Liver (tissue), 9 donors: ENCODE measurements around the gene DUOXA2. TPM values are rescaled to one million over a fixed set of nuclear protein-coding genes. Genes with fewer than 3 reads are reported as not detected.

Experiments
- DNase-seq: peaks from one replicate; pipeline ENCODE4 v3.0.0-alpha.2; 2017; ENCODE audit warnings: low spot score
- H3K27ac ChIP-seq, 2 donors: one replicate each; pipeline ENCODE4 v1.7.0; 2013; ENCODE audit warnings: inconsistent platforms in 2 of 2, low read length in 2 of 2, control low read depth in 1 of 2, low read depth in 1 of 2, mild to moderate bottlenecking in 1 of 2
- H3K27me3 ChIP-seq, 4 donors: one replicate each; pipeline versions ENCODE4 v1.6.1 to v1.7.0; 2013; ENCODE audit warnings: low read length in 3 of 4, inconsistent platforms in 1 of 4, mild to moderate bottlenecking in 1 of 4, moderate library complexity in 1 of 4; ENCODE audit not compliant: control insufficient read depth in 4 of 4, insufficient read depth in 4 of 4
- H3K36me3 ChIP-seq, 4 donors: one replicate each; pipeline versions ENCODE4 v1.6.1 to v1.7.0; 2013; ENCODE audit warnings: low read length in 3 of 4, mild to moderate bottlenecking in 3 of 4, low read depth in 1 of 4, moderate library complexity in 1 of 4; ENCODE audit not compliant: control insufficient read depth in 4 of 4, insufficient read depth in 3 of 4
- H3K4me1 ChIP-seq, 4 donors: one replicate each; pipeline versions ENCODE4 v1.6.1 to v1.7.0; 2013; ENCODE audit warnings: low read length in 3 of 4, mild to moderate bottlenecking in 3 of 4, moderate library complexity in 1 of 4; ENCODE audit not compliant: control insufficient read depth in 4 of 4, insufficient read depth in 4 of 4
- H3K4me3 ChIP-seq, 3 donors: one replicate each; pipeline versions ENCODE4 v1.6.1 to v1.7.0; 2013; ENCODE audit warnings: low read length in 3 of 3, control low read depth in 1 of 3, low read depth in 1 of 3, mild to moderate bottlenecking in 1 of 3
- H3K9ac ChIP-seq, 2 donors: one replicate each; pipeline ENCODE4 v1.7.0; 2013; ENCODE audit warnings: low read length in 2 of 2, mild to moderate bottlenecking in 2 of 2, moderate library complexity in 2 of 2, control low read depth in 1 of 2, low read depth in 1 of 2
- H3K9me3 ChIP-seq, 4 donors: one replicate each; pipeline versions ENCODE4 v1.6.1 to v1.7.0; 2013; ENCODE audit warnings: low read length in 3 of 4; ENCODE audit not compliant: control insufficient read depth in 4 of 4
- EGR1 ChIP-seq, 2 donors: IDR thresholded peaks; 2 replicates each; pipeline ENCODE4 v1.6.1; 2016 to 2018; ENCODE audit warnings: antibody characterized with exemption in 2 of 2, low read depth in 2 of 2
- FOXA1 ChIP-seq: IDR thresholded peaks from 2 replicates; pipeline ENCODE4 v1.6.1; 2016; ENCODE audit warnings: antibody characterized with exemption
- FOXA2 ChIP-seq: IDR thresholded peaks from 2 replicates; pipeline ENCODE4 v1.6.1; 2016; ENCODE audit warnings: antibody characterized with exemption
- GABPA ChIP-seq, 2 donors: IDR thresholded peaks in 1 of 2; conservative IDR thresholded peaks in 1 of 2; 2 replicates each; pipeline ENCODE4 v1.6.1; 2016; ENCODE audit warnings: antibody characterized with exemption in 2 of 2, mild to moderate bottlenecking in 1 of 2, moderate library complexity in 1 of 2
- HNF4A ChIP-seq, 2 donors: conservative IDR thresholded peaks; 2 replicates each; pipeline ENCODE4 v1.6.1; 2016; ENCODE audit warnings: antibody characterized with exemption in 2 of 2, mild to moderate bottlenecking in 2 of 2
- HNF4G ChIP-seq: IDR thresholded peaks from 2 replicates; pipeline ENCODE4 v1.6.1; 2016; ENCODE audit warnings: antibody characterized with exemption
- JUND ChIP-seq, 2 donors: IDR thresholded peaks; 2 replicates each; pipeline ENCODE4 v1.6.1; 2016; ENCODE audit warnings: antibody characterized with exemption in 2 of 2
- NR2F2 ChIP-seq: IDR thresholded peaks from 2 replicates; pipeline ENCODE4 v1.6.1; 2016; ENCODE audit warnings: antibody characterized with exemption
- RAD21 ChIP-seq, 2 donors: IDR thresholded peaks; 2 replicates each; pipeline ENCODE4 v1.6.1; 2016; ENCODE audit warnings: antibody characterized with exemption in 2 of 2, mild to moderate bottlenecking in 2 of 2
- RXRA ChIP-seq, 2 donors: IDR thresholded peaks; 2 replicates each; pipeline ENCODE4 v1.6.1; 2017 to 2018; ENCODE audit warnings: antibody characterized with exemption in 2 of 2, mild to moderate bottlenecking in 1 of 2
- SP1 ChIP-seq: IDR thresholded peaks from 2 replicates; pipeline ENCODE4 v1.6.1; 2018; ENCODE audit warnings: antibody characterized with exemption, mild to moderate bottlenecking
- TAF1 ChIP-seq: conservative IDR thresholded peaks from 2 replicates; pipeline ENCODE4 v1.6.1; 2016; ENCODE audit warnings: antibody characterized with exemption, mild to moderate bottlenecking
- YY1 ChIP-seq: IDR thresholded peaks from 2 replicates; pipeline ENCODE4 v1.6.1; 2016; ENCODE audit warnings: antibody characterized with exemption, mild to moderate bottlenecking
- WGBS: extraction: QIAGEN DNeasy Blood & Tissue Kit; methylation state at CpG from one replicate; pipeline ENCODE4 v1.1.7; 2013; 5-methylcytosine and 5-hydroxymethylcytosine counted together
- polyA plus RNA-seq, 2 donors: library from polyadenylated mRNA; stranded (reverse) in 1 of 2; unstranded in 1 of 2; fragments of 200-250 nt in 1 of 2; fragments of >200 nt in 1 of 2; fragmentation: Nextera tagmentation in 1 of 2; extraction: Ambion mirVana in 1 of 2; gene quantifications; one replicate each; pipeline versions ENCODE4 v1.2.1 to v1.2.3, GENCODE V29; 2013 to 2015
- total RNA-seq, 2 donors: library from RNA; depleted of rRNA; stranded (reverse); fragments of >200 nt; gene quantifications; one replicate each; pipeline ENCODE4 v1.2.3, GENCODE V29; 2014
- TF ChIP-seq, protein P1 (sequence below): IDR thresholded peaks from 2 replicates; pipeline ENCODE4 v1.6.1; 2016; ENCODE audit warnings: antibody characterized with exemption
- TF ChIP-seq, protein P2 (sequence below): IDR thresholded peaks from 2 replicates; pipeline ENCODE4 v1.6.1; 2016; ENCODE audit warnings: antibody characterized with exemption
- TF ChIP-seq, protein P3 (sequence below): IDR thresholded peaks from 2 replicates; pipeline ENCODE4 v1.6.1; 2016; ENCODE audit warnings: antibody characterized with exemption, mild to moderate bottlenecking
- TF ChIP-seq, protein P4 (sequence below): IDR thresholded peaks from 2 replicates; pipeline ENCODE4 v1.6.1; 2016; ENCODE audit warnings: antibody characterized with exemption
- TF ChIP-seq, protein P5 (sequence below): fragments of 150-350 bp; IDR thresholded peaks from 2 replicates; pipeline ENCODE4 v1.5.1; 2017; ENCODE audit warnings: improper control_type of control experiment, low read depth, low read length; ENCODE audit not compliant: missing input control
- donor health status: healthy.
- donor health status: healthy.
- donor health status: healthy.
- donor health status: healthy.
- donor health status: healthy.

DUOXA2 gene
- total and polyA plus RNA-seq, 4 donors = 0.07 TPM; not detected in 3

DNA sequence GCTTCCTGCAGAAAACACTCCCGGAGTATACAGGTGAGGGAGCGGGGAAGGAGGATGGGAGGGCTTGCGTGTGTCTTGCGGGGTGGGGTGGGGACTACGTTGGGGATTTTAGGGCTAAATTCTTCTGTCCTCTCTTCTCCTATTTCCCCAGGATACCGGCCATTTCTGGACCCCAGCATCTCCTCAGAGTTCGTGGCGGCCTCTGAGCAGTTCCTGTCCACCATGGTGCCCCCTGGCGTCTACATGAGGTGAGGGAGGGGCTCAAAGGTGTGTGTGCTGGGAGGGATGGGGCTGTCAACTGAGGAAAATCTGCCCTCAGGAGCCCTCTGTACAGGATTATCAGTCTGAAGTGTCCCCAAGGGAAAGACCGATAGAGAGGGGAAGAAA, 22.2 kb downstream of the DUOXA2 start (continued):
- TF ChIP-seq, protein P1, sequence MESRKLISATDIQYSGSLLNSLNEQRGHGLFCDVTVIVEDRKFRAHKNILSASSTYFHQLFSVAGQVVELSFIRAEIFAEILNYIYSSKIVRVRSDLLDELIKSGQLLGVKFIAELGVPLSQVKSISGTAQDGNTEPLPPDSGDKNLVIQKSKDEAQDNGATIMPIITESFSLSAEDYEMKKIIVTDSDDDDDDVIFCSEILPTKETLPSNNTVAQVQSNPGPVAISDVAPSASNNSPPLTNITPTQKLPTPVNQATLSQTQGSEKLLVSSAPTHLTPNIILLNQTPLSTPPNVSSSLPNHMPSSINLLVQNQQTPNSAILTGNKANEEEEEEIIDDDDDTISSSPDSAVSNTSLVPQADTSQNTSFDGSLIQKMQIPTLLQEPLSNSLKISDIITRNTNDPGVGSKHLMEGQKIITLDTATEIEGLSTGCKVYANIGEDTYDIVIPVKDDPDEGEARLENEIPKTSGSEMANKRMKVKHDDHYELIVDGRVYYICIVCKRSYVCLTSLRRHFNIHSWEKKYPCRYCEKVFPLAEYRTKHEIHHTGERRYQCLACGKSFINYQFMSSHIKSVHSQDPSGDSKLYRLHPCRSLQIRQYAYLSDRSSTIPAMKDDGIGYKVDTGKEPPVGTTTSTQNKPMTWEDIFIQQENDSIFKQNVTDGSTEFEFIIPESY = no peak
- TF ChIP-seq, protein P2, sequence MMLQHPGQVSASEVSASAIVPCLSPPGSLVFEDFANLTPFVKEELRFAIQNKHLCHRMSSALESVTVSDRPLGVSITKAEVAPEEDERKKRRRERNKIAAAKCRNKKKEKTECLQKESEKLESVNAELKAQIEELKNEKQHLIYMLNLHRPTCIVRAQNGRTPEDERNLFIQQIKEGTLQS = no peak

DNA sequence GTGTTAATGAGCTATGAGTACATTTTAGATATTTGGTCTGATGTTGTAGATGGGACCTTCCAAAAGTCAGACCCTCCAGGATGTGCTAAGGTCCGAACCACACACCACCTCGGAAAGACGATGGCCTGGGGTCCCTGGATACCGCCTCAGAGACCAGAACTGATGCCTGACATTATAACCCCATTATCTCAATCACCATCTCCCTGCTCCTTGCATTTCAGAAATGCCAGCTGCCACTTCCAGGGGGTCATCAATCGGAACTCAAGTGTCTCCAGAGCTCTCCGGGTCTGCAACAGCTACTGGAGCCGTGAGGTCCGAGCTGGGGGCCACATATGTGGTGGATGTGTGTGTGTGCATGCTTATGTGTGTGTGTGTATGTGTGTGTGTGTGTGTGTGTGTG, 23.6 kb downstream of the DUOXA2 start:
- Histone ChIP-seq H3K9me3 (no peaks in the 10 kb centered on the region), H3K9ac (no peak overlapping the region), H3K36me3 (no peaks in the 10 kb centered on the region), H3K27ac (no peak overlapping the region), H3K4me3 (no peak overlapping the region), H3K4me1 (peaks cover 0 to 9% (median 7%) of the 10 kb centered on the region in 4 donors), H3K27me3 (peaks cover 0 to 3% (median 2%) of the 10 kb centered on the region in 4 donors)
- TF ChIP-seq, protein P1 = no peak
- TF ChIP-seq TAF1 (no peak), RAD21 (IDR thresholded peaks at IDR 0.05) (no peak), JUND (IDR thresholded peaks at IDR 0.05) (no peak), SP1 (no peak), HNF4A (conservative IDR thresholded peaks at IDR 0.05) (no peak), RXRA (IDR thresholded peaks at IDR 0.05) (no peak), NR2F2 (no peak), FOXA1 (no peak), EGR1 (IDR thresholded peaks at IDR 0.05; ENCODE audit: low read depth in 2 of 2) (no peak), YY1 (no peak), GABPA (IDR thresholded peaks at IDR 0.05 in 1 of 2, conservative IDR thresholded peaks at IDR 0.05 in 1 of 2) (no peak), FOXA2 (no peak), HNF4G (no peak)
- TF ChIP-seq, protein P3, sequence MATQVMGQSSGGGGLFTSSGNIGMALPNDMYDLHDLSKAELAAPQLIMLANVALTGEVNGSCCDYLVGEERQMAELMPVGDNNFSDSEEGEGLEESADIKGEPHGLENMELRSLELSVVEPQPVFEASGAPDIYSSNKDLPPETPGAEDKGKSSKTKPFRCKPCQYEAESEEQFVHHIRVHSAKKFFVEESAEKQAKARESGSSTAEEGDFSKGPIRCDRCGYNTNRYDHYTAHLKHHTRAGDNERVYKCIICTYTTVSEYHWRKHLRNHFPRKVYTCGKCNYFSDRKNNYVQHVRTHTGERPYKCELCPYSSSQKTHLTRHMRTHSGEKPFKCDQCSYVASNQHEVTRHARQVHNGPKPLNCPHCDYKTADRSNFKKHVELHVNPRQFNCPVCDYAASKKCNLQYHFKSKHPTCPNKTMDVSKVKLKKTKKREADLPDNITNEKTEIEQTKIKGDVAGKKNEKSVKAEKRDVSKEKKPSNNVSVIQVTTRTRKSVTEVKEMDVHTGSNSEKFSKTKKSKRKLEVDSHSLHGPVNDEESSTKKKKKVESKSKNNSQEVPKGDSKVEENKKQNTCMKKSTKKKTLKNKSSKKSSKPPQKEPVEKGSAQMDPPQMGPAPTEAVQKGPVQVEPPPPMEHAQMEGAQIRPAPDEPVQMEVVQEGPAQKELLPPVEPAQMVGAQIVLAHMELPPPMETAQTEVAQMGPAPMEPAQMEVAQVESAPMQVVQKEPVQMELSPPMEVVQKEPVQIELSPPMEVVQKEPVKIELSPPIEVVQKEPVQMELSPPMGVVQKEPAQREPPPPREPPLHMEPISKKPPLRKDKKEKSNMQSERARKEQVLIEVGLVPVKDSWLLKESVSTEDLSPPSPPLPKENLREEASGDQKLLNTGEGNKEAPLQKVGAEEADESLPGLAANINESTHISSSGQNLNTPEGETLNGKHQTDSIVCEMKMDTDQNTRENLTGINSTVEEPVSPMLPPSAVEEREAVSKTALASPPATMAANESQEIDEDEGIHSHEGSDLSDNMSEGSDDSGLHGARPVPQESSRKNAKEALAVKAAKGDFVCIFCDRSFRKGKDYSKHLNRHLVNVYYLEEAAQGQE = no peak
- TF ChIP-seq, protein P4, sequence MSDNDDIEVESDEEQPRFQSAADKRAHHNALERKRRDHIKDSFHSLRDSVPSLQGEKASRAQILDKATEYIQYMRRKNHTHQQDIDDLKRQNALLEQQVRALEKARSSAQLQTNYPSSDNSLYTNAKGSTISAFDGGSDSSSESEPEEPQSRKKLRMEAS = no peak
- TF ChIP-seq, protein P5, sequence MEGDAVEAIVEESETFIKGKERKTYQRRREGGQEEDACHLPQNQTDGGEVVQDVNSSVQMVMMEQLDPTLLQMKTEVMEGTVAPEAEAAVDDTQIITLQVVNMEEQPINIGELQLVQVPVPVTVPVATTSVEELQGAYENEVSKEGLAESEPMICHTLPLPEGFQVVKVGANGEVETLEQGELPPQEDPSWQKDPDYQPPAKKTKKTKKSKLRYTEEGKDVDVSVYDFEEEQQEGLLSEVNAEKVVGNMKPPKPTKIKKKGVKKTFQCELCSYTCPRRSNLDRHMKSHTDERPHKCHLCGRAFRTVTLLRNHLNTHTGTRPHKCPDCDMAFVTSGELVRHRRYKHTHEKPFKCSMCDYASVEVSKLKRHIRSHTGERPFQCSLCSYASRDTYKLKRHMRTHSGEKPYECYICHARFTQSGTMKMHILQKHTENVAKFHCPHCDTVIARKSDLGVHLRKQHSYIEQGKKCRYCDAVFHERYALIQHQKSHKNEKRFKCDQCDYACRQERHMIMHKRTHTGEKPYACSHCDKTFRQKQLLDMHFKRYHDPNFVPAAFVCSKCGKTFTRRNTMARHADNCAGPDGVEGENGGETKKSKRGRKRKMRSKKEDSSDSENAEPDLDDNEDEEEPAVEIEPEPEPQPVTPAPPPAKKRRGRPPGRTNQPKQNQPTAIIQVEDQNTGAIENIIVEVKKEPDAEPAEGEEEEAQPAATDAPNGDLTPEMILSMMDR = no peak
- TF ChIP-seq, protein P2 = no peak
- no peak for DNase-seq
- 89% methylated on average over 8 of the region's 8 CpGs for WGBS
